ENCODE measurements around the gene MEGF9.

MEGF9 gene

GRCh38 chr9:120702075-120702474 lies 12.2 kb downstream of the MEGF9 start:
- DNase-seq, result no peak

DNA sequence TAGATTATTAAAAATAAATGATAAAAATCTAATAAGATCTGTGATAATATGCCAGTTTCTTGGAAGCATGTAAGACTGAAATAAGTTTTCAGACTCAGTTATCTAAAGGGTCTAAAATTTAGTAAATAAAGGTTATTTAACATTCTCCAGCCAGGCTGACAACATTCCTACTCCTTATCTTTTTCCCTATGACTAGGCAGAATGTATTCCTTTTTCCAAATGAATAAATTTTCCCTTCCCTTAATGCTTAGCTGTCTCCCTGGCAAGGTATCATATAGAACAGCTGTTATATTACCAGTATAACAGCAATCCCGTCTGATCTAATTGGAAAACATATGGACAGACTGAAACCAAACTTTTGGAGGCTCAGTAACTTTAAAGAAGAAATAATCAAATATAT lies 13.0 kb downstream of the MEGF9 start:
- DNase-seq, result peak; percentile 51

- peak; percentile 94 for DNase-seq
These were observed 15.5 kb downstream of the MEGF9 start for GRCh38 chr9:120698766-120699165.

DNA sequence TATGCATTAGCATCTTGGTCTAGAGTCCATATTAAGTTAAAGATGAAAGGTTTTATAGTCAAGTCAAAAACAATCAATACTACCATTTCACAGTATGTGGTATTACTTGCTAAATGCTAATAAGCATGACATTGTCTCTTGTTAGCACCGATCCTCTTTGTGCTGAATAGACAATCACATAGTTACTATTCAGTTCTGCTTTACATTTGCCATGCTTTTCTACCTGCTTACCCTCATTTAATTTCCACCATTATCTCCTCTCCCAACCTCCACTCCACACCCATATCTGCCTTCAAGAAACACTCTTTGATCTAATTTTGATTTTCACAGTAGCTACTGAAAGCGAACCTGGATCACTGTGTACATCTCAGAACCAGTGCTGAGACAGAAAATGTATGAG lies 16.8 kb downstream of the MEGF9 start:
- DNase-seq, result no peak

GRCh38 chr9:120696551-120697230 lies 17.6 kb downstream of the MEGF9 start:
- DNase-seq, result no peak

DNA sequence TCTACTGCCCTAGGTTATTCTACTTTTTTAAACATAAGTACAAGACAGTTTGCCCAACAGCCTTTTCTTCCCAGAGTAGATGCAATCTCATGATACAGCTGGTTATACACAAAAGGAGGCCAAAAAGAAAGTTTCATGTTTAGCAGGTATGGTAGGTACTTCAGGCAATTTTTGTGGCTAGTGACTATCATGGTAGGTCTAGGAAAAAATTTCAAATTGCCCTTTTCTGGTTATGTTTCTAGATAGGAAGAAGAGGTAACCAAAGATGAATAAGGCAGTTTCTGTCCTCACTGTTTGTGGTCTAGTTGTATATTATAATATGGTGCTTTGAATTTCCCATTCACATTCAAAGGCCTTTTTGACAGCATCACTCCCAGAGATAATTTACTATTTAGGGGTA lies 19.7 kb downstream of the MEGF9 start:
- no peak for DNase-seq

- no peak for DNase-seq
These were observed 20.6 kb downstream of the MEGF9 start for GRCh38 chr9:120693700-120694008.

DNA sequence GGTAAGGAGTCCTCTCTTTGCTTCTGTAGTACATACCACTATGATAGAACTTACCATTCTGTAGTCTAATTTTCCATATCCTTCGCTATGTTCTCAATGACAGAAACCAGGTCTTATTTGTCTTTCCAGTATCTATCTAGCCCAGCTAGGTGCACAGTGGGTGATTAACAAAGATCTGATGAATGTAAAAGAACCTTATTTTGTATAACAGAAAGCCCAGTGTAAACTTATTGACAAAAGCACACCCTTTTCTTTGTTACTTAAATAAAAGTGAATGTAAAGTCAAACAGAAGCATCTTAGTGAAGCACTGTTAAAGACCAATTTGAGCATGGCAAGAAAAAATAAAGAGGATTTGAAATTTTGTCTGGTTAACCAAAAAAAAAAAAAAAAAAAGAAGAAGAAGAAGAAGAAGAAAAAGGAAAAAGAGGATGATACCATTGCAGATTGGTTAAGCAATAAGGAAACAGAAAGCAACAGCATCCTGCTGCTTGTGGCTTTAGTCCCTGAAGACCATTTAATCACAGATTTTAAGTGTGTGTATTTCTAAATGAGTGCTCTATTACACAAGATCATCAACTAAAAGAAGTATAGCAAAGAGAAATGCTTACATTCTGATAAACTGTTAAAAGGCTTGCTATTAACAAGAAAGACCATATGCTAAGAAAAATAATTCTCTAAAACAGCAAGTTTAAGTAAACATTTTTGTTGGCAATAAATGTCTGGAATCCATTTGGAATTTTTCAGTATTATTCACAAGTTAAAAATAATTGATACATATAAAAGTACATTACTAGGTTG lies 21.2 kb downstream of the MEGF9 start:
- no peak for DNase-seq

DNA sequence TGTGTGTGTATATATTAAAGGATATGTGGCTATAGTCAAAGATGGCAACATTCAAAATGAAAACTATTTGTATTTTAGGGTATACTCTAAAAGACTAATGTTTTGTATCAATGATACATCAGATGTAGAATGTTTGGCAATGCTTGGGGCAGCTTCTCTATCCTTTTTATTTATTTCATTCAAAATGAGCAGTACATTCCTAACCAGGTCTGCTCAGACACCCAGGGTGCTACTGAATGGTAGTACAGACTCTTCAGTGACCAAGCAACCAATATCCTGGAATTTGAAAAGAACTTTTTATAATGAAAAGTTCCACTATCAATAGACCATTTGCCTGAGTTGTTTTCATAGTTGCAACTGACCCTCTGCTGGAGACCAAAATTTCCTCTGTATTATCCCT lies 23.9 kb downstream of the MEGF9 start:
- no peak for DNase-seq

- DNase-seq, result no peak
These were observed 24.4 kb downstream of the MEGF9 start for GRCh38 chr9:120689860-120690259.

GRCh38 chr9:120688758-120689157 lies 25.5 kb downstream of the MEGF9 start:
- no peak for DNase-seq

- DNase-seq, result no peak
These were observed 31.1 kb downstream of the MEGF9 start for GRCh38 chr9:120683150-120683549.

DNA sequence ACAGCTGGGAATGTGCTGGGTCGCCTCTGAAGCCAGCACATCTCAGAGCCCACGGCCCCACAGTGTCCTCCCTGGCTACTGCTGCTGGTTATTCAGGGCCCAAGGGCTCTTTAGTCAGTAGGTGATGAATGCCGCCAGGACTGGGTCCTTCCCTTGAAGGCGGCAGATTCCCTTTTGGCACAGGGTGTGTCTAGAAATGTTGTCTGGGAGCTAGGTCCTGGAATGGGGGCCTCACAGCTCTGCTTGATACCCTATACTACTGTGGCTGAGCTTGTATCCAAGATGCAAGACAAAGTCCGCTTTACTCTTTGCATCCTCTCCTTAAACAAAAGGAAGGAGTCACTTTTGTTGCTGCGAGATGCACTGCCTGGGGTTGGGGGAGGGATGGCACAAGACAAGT lies 33.1 kb downstream of the MEGF9 start:
- no peak for DNase-seq

- DNase-seq, result no peak
These were observed 33.7 kb downstream of the MEGF9 start for GRCh38 chr9:120680579-120680978.

DNA sequence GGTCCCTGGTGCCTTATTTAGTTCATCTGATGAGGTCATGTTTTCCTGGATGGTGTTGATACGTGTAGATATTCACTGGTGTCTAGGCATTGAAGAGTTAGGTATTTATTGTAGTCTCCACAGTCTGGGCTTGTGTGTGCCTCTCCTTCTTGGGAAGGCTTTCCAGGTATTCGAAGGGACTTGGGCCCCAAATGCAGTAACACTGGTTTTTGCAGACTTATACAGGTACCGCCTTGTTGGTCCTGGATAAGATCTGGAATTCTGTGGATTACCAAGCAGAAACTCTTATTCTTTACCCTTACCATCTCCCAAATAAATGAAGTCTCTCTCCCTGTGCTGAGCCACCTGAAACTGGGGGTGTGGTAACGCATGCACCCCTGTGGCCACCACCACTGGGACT lies 34.1 kb downstream of the MEGF9 start:
- no peak for DNase-seq

GRCh38 chr9:120677965-120678364 lies 36.3 kb downstream of the MEGF9 start:
- no peak for DNase-seq

DNA sequence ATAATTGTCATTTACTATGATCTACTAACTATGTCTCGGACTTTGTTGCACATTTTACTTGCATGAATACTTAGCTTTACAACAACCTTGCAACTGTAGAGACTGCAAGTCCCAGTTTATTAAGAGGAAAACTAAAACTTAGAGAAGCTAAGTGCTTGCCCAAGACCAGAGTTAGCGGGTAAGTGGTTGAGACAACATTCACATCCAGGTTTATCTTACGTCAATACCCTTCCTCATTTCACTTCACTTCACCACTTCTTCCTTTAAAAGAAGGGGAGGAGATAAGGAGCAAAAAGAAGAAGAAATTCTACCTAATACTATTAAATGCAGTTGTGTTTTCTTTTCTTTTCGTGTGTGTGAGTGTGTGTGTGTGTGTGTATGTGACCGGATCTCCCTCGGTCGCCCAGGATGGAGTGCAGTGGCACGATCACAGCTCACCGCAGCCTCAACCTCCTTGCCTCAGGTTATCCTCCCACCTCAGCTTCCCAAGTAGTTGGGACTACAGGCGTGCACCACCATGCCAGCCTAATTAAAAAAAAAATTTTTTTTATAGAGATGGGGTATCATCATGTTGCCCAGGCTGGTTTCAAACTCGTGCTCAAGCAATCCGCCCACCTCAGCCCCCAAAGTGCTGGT lies 37.4 kb downstream of the MEGF9 start:
- DNase-seq, result no peak

DNA sequence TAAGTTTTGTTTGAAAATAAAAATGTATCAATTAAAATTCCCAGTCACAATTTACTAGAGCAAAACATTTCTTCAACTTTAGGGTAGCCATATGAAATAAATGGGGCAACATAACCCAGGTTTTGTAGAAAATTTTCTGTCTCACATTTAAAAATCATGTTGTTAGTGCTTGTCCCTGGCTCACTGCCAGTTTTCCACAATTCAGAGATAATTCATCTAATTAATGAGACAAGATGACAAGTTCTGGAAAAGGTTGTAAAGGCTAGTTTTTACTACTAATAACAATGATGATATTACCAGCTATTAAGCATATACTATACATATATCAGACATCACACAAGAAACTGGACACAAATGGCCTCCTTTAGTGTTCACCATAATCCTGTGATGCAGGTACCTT lies 45.9 kb downstream of the MEGF9 start:
- DNase-seq, result no peak

DNA sequence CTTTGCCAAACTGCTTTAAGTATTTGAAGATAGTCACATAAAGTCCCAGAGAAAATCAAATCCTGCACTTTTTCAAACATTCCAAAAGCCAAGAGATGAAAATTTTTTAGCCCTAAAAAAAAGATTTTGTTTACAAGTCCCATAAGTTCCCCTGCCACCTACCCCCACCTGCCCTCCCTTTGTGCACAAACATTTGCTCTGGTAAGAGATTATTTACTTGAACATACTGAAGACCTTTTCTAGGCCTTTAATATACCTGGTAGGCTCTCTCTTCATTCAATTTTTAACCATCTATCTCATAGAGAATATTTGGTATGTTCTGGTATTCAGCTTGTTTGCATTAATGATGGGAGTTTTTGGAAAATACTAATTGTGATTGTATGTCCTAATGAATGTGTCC lies 50.3 kb downstream of the MEGF9 start:
- DNase-seq, result no peak

DNA sequence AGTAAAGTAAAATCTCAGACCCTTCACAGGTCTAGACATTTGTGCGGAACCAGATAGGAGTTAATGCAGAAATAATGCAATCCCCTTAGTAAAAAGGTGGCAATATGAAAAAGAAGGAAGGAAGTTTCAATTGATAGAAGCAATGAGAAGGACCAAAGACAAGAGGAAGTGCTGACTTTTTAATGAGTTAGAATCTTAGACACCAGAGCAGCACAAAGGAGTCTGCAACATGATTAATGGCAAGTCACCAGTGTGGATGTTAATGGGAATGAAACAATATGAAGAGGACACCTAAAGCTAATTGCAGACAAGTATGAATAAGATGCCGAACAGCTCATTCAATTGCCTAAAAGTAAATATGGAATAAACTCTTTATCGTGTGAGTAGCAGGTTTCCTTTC lies 50.9 kb downstream of the MEGF9 start:
- DNase-seq, result no peak

- DNase-seq, result no peak
These were observed 51.8 kb downstream of the MEGF9 start for GRCh38 chr9:120662513-120662912.

- DNase-seq, result no peak
These were observed 54.6 kb downstream of the MEGF9 start for GRCh38 chr9:120659676-120660075.

DNA sequence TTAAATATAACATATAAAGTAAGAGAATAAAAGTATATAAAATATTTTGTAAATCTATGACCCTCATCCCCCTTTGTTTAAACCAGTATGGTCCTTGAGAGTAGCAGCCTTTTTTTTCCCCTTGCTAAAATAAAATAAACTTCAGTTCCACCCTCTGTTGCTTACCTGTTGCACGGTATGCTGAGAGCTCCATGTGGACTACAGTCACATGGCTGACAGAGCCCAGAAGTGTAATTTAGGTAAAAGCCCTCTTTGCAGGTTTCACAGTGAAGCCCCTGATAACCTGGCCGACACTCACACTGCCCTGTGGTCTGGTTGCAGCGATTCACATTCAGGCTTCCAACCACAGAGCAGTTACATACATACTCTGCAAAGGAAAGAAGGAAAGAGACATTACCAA lies 55.1 kb downstream of the MEGF9 start:
- DNase-seq, result no peak

DNA sequence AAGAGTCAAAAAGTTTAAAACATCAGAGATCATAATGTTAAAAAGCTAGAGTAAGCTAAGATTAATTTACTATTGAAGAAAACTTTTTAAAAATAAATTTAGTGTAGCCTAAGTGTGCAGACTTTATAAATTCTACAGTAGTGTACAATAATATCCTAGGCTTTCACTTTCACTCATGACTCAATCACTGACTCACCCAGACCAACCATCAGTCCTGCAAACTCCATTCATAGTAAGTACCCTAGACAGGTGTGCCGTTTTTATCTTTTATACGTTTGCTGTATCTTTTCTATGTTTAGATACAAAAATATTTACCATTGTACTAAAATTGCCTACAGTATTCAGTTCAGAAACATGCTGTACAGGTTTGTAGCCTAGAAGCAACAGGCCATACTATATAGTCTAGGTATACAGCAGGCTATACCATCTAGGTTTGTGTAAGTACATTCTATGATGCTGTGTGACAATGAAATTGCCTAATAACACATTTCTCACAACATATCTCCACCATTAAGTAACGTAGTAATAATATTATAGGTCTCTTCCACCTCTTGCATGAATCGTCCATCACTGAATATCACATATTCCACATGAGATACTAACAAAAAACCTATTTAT lies 59.2 kb downstream of the MEGF9 start:
- DNase-seq, result no peak

All from NCI-H1694 (cell line).